A549 (cell line): ENCODE results near the gene MYO18A. TPM values are rescaled to one million over a fixed set of nuclear protein-coding genes. Genes with fewer than 3 reads are reported as not detected.

Experiments
- ATAC-seq, 2 experiments: fragments of 200-7000 bp in 1 of 2; fragments of >200 bp in 1 of 2; cut with Nextera tagmentation in 1 of 2; cut with Tn5 transposase in 1 of 2; 3 replicates each; pipeline versions ENCODE4 v1.8.0 to v1.9.1; 2018 to 2020; ENCODE audit warnings: mild to moderate bottlenecking in 1 of 2, moderate library complexity in 1 of 2
- CTCF ChIA-PET: fragments of 300-600 bp; sonication (Branson Sonifier 250); formaldehyde crosslinking; extraction: SDS; loops from one replicate; lab custom pipeline; 2021; ENCODE audit warnings: antibody characterized with exemption, inconsistent platforms; lab: Yijun Ruan, JAX
- POLR2A ChIA-PET: fragments of 350-600 bp; formaldehyde crosslinking; extraction: SDS; loops from one replicate; lab custom pipeline; 2021; ENCODE audit warnings: antibody characterized with exemption, inconsistent platforms; lab: Yijun Ruan, JAX
- DNase-seq, 2 experiments: peaks; one replicate each; pipeline versions ENCODE4 v3.0.0 to v3.0.0-alpha.2; 2011 to 2016; ENCODE audit warnings: low read depth in 1 of 2, low spot score in 1 of 2
- FAIRE-seq: peaks from 2 replicates; lab custom pipeline; 2011; peaks lifted over from hg19 to GRCh38; lab: Jason Lieb, UNC
- H3K27ac ChIP-seq, 2 experiments: fragments of >200 bp; sonication (Bioruptor Twin); formaldehyde crosslinking; 3 replicates each; pipeline ENCODE4 v1.5.1; 2016 to 2017
- H3K4me1 ChIP-seq: fragments of >200 bp; sonication (Bioruptor Twin); formaldehyde crosslinking; 3 replicates; pipeline ENCODE4 v1.6.1; 2016
- H3K4me2 ChIP-seq: fragments of >200 bp; sonication (Bioruptor Twin); formaldehyde crosslinking; 3 replicates; pipeline ENCODE4 v1.6.1; 2016
- H3K4me3 ChIP-seq: fragments of >200 bp; sonication (Bioruptor Twin); formaldehyde crosslinking; 3 replicates; pipeline ENCODE4 v1.5.1; 2016
- H3K9me3 ChIP-seq: fragments of >200 bp; sonication (Bioruptor Twin); formaldehyde crosslinking; 3 replicates; pipeline ENCODE4 v1.6.1; 2016
- CBX2 ChIP-seq: fragments of 200-600 bp; sonication (generic); IDR thresholded peaks from 2 replicates; pipeline ENCODE4 v1.6.1; 2016; ENCODE audit warnings: low read depth, mild to moderate bottlenecking, borderline replicate concordance
- CEBPB ChIP-seq, 2 experiments: fragments of >200 bp in 1 of 2; sonication (Bioruptor Twin) in 1 of 2; formaldehyde crosslinking in 1 of 2; IDR thresholded peaks; 2 replicates each; pipeline ENCODE4 v1.6.1; 2012 to 2016
- EHF ChIP-seq: fragments of 250-450 bp; sonication (Bioruptor Pico); IDR thresholded peaks from 2 replicates; pipeline ENCODE4 v1.5.0; 2020; ENCODE audit warnings: mild to moderate bottlenecking
- EHMT2 ChIP-seq: fragments of 200-600 bp; sonication (generic); IDR thresholded peaks from 2 replicates; pipeline ENCODE4 v1.6.1; 2016; ENCODE audit warnings: antibody characterized with exemption, low read depth, mild to moderate bottlenecking, moderate library complexity
- EP300 ChIP-seq, 2 experiments: fragments of >200 bp; sonication (Bioruptor Twin); formaldehyde crosslinking; IDR thresholded peaks; 2 replicates in 1 of 2; 3 replicates in 1 of 2; pipeline ENCODE4 v1.6.1; 2016 to 2017
- ESRRA ChIP-seq: fragments of 150-350 bp; IDR thresholded peaks from 2 replicates; pipeline ENCODE4 v1.6.1; 2014; ENCODE audit warnings: mild to moderate bottlenecking, low read length, borderline replicate concordance
- FOSL2 ChIP-seq, 2 experiments: fragments of 450-650 bp in 1 of 2; fragments of >200 bp in 1 of 2; sonication (Bioruptor Twin) in 1 of 2; formaldehyde crosslinking; IDR thresholded peaks; 2 replicates each; pipeline versions ENCODE4 v1.5.0 to v1.6.1; 2016 to 2020; ENCODE audit warnings: mild to moderate bottlenecking in 1 of 2, moderate library complexity in 1 of 2
- HOXA7 ChIP-seq: fragments of 250-450 bp; sonication (Bioruptor Pico); IDR thresholded peaks from 2 replicates; pipeline ENCODE4 v1.5.0; 2020; ENCODE audit warnings: mild to moderate bottlenecking, moderate library complexity
- JUN ChIP-seq, 2 experiments: fragments of >200 bp; sonication (Bioruptor Twin); formaldehyde crosslinking; IDR thresholded peaks; 2 replicates in 1 of 2; 3 replicates in 1 of 2; pipeline ENCODE4 v1.6.1; 2016 to 2017
- JUNB ChIP-seq: fragments of >200 bp; sonication (Bioruptor Twin); formaldehyde crosslinking; IDR thresholded peaks from 2 replicates; pipeline ENCODE4 v1.6.1; 2016
- MAFK ChIP-seq: fragments of 450-650 bp; IDR thresholded peaks from 2 replicates; pipeline ENCODE4 v1.6.1; 2014; ENCODE audit not compliant: partially characterized antibody
- NR3C1 ChIP-seq: fragments of >200 bp; sonication (Bioruptor Twin); formaldehyde crosslinking; IDR thresholded peaks from 3 replicates; pipeline ENCODE4 v1.6.1; 2017
- POLR2A ChIP-seq: IDR thresholded peaks from 2 replicates; pipeline ENCODE4 v1.6.1; 2012; ENCODE audit warnings: mild to moderate bottlenecking, low read length
- REST ChIP-seq: fragments of 200-600 bp; sonication (generic); IDR thresholded peaks from 2 replicates; pipeline ENCODE4 v1.6.1; 2016; ENCODE audit warnings: antibody characterized with exemption, mild to moderate bottlenecking, moderate library complexity
- SMC3 ChIP-seq: fragments of >200 bp; sonication (Bioruptor Twin); formaldehyde crosslinking; IDR thresholded peaks from 3 replicates; pipeline ENCODE4 v1.6.1; 2018; ENCODE audit warnings: inconsistent platforms
- TFCP2L1 ChIP-seq: fragments of 250-450 bp; sonication (Bioruptor Pico); IDR thresholded peaks from 2 replicates; pipeline ENCODE4 v1.5.0; 2021; ENCODE audit warnings: mild to moderate bottlenecking
- ZFP36 ChIP-seq: fragments of 450-650 bp; IDR thresholded peaks from 2 replicates; pipeline ENCODE4 v1.6.1; 2014; ENCODE audit warnings: borderline replicate concordance; ENCODE audit not compliant: partially characterized antibody
- WGBS: methylation state at CpG from one replicate; pipeline ENCODE4 v1.1.6; 2017; ENCODE audit errors: missing lambda C conversion rate; 5-methylcytosine and 5-hydroxymethylcytosine counted together
- polyA plus RNA-seq, 4 experiments: library from polyadenylated mRNA; depleted of rRNA in 3 of 4; stranded (reverse); fragments of >200 nt; fragmentation: RNase III in 1 of 4; extraction: RNeasy Plus Mini Kit Qiagen cat#74134 plus additional on column Dnase treatment in 1 of 4; gene quantifications; 2 replicates in 3 of 4; 3 replicates in 1 of 4; pipeline ENCODE4 v1.2.3, GENCODE V29; 2011 to 2017
- TF ChIP-seq, protein P1 (sequence below): fragments of >200 bp; sonication (Bioruptor Twin); formaldehyde crosslinking; IDR thresholded peaks from 2 replicates; pipeline ENCODE4 v1.6.1; 2016
- TF ChIP-seq, protein P2 (sequence below): fragments of >200 bp; sonication (Bioruptor Twin); formaldehyde crosslinking; IDR thresholded peaks from 3 replicates; pipeline ENCODE4 v1.6.1; 2016
- TF ChIP-seq, protein P3 (sequence below): fragments of 250-450 bp; sonication (Bioruptor Pico); IDR thresholded peaks from 2 replicates; pipeline ENCODE4 v1.5.0; 2021; ENCODE audit warnings: mild to moderate bottlenecking, moderate library complexity, borderline replicate concordance

The MYO18A gene
- polyA plus RNA-seq, 2 of the 4 experiments (the other 2 are of a cell fraction), result 12.3 to 28.4 TPM

DNA sequence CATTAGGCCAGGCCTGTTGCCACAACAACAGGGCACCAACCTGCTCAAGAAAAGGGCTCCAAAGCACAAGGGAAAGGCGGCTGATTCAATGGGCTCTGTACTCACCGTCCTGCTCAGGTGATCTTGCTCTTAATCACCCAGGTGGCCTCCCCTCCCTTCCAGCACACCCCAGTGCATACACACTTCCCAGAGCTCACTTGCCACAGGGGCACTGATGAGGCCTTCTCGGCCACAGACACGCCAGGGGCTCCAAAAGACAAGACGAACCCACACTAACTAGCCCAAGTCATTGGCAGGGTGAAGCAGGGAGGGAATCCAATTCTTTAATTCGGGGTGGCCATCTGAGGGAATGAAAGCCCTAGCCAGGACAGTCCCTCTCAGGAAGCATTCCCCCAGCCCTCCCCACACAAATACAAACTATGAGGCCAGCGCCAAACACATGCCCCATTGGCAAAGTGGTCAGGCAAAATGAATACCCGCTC is 1.4 kb downstream of the MYO18A start:
- CTCF ChIA-PET, result interaction anchor here (1.2 to 12.8 kb wide), 8 partner anchors 14 to 74 kb away, joined by 3 to 263 read pairs (median 14); no protein-coding TSS in a partner anchor
- Histone ChIP-seq H3K4me2 (peak overlapping the region; percentile 88), H3K9me3 (no peaks in the 10 kb centered on the region; the same call in 2 of the 3 replicates), H3K4me1 (peaks cover 38% of the 10 kb centered on the region), H3K27ac (peak overlapping the region; percentile 81 to 95), H3K4me3 (peak overlapping the region; percentile 60)
- POLR2A ChIA-PET, result interaction anchor here (0.6 to 4.3 kb wide), 8 partner anchors 24 to 450 kb away, joined by 3 to 47 read pairs (median 4); partner anchors contain the start of genes NEK8 and NUFIP2
- peak; percentile 1 to 3; a peak in 3 of 6 replicates for ATAC-seq
- peak; percentile 29 to 41 for DNase-seq
- TF ChIP-seq HOXA7 (CRISPR knock-in tag) (no peak), ZFP36 (no peak), CBX2 (no peak), MAFK (no peak), JUN (IDR thresholded peaks at IDR 0.05) (no peak), EHF (CRISPR knock-in tag) (no peak), ESRRA (no peak), POLR2A (no peak), JUNB (no peak), TFCP2L1 (CRISPR knock-in tag) (no peak), SMC3 (no peak), EP300 (IDR thresholded peaks at IDR 0.05) (no peak), CEBPB (IDR thresholded peaks at IDR 0.05) (no peak), EHMT2 (no peak), FOSL2 (IDR thresholded peaks at IDR 0.05) (no peak), FOSL2 (CRISPR knock-in tag; IDR thresholded peaks at IDR 0.05) (no peak), NR3C1 (no peak), REST (no peak)
- TF ChIP-seq, protein P1, sequence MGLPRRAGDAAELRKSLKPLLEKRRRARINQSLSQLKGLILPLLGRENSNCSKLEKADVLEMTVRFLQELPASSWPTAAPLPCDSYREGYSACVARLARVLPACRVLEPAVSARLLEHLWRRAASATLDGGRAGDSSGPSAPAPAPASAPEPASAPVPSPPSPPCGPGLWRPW, result no peak
- TF ChIP-seq, protein P2, sequence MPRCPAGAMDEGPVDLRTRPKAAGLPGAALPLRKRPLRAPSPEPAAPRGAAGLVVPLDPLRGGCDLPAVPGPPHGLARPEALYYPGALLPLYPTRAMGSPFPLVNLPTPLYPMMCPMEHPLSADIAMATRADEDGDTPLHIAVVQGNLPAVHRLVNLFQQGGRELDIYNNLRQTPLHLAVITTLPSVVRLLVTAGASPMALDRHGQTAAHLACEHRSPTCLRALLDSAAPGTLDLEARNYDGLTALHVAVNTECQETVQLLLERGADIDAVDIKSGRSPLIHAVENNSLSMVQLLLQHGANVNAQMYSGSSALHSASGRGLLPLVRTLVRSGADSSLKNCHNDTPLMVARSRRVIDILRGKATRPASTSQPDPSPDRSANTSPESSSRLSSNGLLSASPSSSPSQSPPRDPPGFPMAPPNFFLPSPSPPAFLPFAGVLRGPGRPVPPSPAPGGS, result no peak
- TF ChIP-seq, protein P3, sequence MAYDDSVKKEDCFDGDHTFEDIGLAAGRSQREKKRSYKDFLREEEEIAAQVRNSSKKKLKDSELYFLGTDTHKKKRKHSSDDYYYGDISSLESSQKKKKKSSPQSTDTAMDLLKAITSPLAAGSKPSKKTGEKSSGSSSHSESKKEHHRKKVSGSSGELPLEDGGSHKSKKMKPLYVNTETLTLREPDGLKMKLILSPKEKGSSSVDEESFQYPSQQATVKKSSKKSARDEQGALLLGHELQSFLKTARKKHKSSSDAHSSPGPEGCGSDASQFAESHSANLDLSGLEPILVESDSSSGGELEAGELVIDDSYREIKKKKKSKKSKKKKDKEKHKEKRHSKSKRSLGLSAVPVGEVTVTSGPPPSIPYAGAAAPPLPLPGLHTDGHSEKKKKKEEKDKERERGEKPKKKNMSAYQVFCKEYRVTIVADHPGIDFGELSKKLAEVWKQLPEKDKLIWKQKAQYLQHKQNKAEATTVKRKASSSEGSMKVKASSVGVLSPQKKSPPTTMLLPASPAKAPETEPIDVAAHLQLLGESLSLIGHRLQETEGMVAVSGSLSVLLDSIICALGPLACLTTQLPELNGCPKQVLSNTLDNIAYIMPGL (CRISPR knock-in tag), result no peak
- TF ChIP-seq, all 56 proteins: peak for 0
- no peak for FAIRE-seq
- 25% methylated on average over 8 of the region's 8 CpGs for whole genome bisulfite sequencing
